ENCODE measurements around the gene NEDD1.

The NEDD1 gene

DNA sequence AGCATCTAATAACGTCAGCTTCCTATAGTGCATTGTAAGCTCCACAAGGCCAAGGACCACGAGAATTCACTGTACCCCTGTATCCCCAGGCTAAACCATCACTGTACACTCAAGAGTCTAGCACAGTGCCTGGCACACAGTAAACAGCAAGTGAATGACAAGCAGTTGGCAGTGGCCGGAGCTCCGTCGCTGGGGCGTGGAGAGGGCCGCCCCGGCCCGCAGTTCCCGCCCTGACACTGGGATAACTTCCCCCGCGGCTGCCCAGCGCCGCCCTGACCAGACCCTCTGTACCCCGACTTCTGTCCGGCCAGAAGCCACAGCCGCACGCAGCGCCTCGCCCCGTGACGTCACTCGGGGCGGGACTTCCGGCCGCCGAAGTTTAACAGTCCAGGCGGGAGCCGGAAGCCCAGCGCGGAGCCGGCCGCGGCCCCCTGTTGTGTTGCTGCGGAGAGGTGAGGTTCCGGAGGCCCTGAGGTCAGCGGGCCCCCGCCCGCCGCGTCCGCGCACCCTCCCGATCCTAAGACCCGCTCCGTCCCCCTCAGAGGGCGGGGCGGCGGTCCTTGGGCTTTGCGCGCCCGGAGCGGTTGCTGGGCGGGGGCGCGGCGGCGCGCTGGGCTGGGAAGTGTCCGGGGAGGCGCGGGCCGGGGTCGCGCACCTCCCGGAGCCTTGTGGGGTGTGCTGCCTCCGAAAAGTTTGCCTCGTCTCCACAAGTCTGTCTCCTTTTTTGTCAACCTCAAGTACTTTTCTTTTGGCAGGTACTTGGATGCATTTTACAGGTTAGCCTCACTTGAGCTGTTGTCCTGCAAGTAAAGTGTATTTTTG lies at the start of gene NEDD1:
Gene NEDD1 (plus strand): TSS at position 409 of the 822 bp plus-strand sequence. CDS start 2,503 bp downstream, outside the sequence.
- DNase-seq = peak; percentile 10

DNA sequence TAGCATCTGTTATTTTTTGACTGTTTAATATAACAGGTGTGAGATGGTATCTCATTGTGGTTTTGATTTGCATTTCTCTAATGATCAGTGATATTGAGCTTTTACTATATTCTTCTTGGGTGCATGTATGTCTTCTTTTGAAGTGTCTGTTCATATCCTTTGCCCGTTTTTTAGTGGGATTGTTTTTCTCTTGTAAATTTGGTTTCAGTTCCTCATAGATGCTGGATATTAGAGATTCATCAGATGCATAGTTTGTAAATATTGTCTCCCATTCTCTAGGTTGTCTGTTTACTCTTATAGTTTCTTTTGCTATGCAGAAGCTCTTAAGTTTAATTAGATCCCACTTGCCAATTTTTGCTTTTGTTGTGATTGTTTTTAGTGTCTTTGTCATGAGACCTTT lies 48.9 kb upstream of the NEDD1 start:
- DNase-seq = no peak

- no peak for DNase-seq
These were observed 45.4 kb upstream of the NEDD1 start for GRCh38 chr12:96861656-96862055.

GRCh38 chr12:96862326-96862725 lies 44.7 kb upstream of the NEDD1 start:
- DNase-seq = no peak

DNA sequence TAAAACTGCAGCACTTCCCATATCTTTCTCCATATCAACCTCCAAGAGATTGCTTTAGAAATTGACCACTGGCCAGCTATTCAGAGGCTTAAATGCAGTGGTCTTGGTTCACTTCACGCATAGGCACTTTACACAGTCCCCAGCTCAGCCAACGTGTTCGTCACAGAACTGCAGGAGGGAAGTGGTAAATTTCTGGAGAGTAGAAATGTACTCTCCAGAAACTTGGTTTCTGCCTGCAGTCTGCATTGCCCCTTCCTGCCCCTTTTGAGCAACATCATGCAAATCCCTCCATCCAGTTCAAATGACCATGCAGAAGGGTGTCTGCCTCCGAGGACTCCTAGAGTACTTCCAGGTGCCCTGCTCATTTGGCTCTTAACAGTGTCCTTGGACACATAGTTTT lies 42.7 kb upstream of the NEDD1 start:
- DNase-seq = no peak

GRCh38 chr12:96866801-96867590 lies 40.1 kb upstream of the NEDD1 start:
- no peak for DNase-seq

GRCh38 chr12:96870946-96871345 lies 36.1 kb upstream of the NEDD1 start:
- no peak for DNase-seq

DNA sequence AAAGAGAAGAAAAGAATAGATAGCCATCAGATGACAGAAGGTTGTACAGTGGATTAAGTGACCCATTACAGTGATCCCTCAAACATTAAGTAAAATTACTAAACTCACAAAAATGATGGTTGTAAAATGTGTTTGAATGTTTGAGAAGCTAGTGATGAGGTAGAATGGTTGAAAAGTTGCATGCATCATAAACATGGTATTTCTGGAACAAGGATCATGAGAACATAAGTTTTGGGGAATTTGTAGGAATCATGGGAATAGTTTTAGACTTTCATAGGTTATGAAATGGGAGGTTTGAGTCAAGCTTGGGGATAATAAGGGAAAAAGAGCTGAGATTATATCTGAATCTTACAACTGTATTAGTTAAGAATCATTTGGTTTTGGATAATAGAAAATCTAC lies 34.1 kb upstream of the NEDD1 start:
- no peak for DNase-seq

DNA sequence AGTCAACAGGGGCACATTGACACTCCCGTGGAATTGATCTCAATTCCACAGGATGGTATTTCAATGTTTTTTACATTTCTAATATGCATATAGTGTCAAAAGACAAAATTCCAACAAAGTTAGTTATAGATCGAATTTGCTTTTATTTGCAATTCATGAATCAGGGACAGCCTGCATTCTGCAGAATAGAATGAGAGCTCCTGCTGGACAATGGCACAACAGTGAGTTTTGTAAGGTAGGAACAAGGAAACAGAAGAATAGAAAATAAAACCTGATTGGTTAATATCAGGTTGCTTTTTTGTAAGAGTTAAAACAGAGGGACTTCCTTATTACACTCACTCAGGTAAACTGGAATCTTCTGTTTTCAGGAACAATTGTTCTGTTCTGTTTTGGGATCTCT lies 32.8 kb upstream of the NEDD1 start:
- no peak for DNase-seq

DNA sequence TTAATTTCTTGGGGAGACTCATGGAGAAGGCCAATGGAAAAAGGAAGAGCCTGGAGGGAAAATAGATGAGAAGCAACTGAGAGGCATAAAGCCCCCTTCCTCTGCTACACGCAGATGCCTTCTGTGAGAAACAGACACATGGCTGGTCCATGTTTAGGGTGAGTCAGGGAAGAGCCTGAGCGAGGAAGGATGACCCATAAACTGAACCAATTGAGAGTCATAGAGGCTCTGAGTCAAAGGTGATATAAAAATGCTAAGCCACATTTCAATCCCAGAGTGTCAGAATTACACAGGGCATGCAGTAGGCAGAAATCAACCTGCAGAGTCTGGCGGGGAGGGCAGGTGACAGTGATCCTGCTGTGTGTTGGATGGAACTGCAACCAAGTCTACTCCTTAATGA lies 30.1 kb upstream of the NEDD1 start:
- no peak for DNase-seq

GRCh38 chr12:96878704-96879103 lies 28.4 kb upstream of the NEDD1 start:
- no peak for DNase-seq

DNA sequence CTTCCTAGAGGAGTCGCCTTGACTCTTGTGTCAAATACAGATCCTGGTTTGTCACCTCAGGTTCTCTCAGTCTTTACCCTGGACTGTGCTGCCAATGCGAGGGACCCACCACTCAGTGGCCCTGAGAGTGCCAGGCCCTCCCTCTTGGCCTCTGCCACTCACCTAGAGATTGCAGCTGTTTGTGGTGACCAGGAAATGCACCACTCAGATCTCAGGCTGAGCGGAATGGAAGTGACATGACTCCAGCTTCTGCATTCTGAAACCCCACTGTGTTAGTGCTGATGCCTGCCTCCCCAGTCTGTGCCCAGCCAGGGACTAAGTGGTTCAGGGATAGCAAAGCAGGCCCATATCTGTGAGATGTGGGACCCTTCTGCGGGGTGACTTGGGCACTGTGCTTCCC lies 27.8 kb upstream of the NEDD1 start:
- DNase-seq = no peak

DNA sequence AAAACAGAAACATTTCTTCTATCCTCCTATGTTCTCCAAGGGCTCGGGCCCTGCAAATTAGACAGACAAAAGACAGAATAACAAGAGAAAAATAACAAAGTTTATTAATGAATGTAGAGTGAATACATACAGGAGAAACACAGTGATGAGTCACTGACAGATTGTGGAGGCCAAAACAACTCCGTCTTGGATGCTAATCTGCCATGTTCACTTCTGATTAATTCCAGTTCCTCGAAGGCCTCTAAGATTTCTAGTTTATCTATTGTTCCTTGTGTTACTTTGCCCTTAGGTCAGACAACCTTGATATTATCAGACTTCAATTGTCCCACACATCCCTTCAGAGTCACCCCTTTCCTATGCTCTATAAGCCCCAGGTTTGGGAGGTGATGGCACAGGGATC lies 26.8 kb upstream of the NEDD1 start:
- DNase-seq = no peak

DNA sequence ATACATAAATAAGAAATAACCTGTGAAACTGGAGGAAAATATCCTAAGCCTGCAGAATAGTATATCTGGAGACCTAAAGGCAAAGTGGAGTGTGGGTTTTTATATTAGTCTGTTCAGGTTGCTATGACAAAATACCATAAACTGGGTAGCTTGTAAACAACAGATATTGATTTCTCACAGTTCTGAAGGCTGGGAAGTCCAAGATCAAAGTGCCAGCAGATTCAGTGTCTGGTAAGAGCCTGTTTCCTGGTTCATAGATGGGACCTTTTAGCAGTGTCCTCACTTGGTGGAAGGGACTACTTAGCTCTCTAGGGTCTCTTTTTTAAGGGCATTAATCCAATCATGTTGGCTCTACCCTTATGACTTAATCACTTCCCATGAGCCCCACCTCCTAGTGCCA lies 25.4 kb upstream of the NEDD1 start:
- DNase-seq = no peak

GRCh38 chr12:96882862-96883261 lies 24.2 kb upstream of the NEDD1 start:
- no peak for DNase-seq

DNA sequence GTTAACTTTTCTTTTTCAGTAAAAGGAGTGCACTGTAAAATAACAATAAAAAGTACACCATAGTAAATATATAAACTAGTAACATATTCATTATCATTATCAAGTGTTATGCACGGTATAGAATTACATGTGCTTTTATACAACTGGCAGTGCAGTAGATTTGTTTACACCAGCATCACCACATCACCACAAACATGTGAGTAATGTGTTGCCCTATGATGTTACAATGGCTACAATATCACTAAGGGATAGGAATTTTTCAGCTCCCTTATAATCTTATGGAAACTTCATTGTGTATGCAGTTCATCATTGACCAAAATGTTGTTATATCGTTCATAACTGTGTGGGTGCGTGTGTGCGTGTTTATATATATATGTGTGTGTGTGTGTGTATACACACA lies 23.5 kb upstream of the NEDD1 start:
- DNase-seq = no peak

DNA sequence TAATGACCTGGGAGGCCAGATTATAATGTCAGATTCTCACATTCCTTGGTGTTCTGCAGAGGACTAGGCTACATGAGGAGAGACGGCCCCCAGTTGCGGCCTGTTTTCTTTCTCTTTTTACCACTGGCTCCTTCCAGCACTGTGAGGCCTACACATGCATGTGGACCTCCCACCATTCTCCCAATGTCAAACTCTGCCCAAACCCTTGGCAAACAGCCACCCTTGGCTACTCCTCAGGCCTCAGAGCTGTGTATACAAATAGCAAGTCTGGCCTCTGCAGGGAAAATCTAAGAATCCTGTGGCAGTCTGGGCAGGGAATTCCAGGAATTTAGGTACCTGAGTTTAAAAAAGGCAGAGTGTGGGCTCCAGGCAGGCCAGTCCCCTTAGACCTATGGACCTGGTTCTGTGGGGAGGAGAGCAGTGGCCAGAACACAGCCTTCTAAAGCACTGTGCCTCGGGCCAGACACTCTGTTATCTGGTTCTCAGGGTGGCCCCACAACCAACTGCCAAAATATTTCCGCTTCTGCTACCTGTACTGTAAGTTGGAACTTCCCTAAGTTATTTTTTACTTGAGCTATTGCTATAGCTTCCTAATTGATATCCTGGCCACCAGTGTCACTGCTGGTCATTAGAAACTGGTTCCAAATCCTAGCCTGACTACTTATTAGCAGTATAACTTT lies 19.9 kb upstream of the NEDD1 start:
- no peak for DNase-seq

GRCh38 chr12:96889273-96889933 lies 17.7 kb upstream of the NEDD1 start:
- no peak for DNase-seq

GRCh38 chr12:96890331-96890730 lies 16.7 kb upstream of the NEDD1 start:
- no peak for DNase-seq

DNA sequence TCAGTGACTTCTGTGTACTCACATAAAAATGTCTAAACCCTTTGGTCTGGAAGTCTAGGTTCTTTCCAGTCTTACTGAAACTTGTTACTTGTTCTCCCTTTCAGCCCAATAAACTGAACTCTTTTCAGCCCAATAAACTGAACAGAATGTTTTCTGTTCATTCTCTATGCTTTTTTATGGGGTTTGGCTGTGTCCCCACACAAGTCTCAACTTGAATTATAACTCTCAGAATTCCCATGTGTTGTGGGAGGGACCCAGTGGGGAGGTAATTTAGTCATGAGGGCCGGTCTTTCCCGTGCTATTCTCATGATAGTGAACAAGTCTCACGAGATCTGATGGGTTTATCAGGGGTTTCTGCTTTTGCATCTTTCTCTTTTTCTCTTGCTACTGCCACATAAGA lies 15.0 kb upstream of the NEDD1 start:
- DNase-seq = no peak

GRCh38 chr12:96897421-96897820 lies 9.6 kb upstream of the NEDD1 start:
- no peak for DNase-seq

DNA sequence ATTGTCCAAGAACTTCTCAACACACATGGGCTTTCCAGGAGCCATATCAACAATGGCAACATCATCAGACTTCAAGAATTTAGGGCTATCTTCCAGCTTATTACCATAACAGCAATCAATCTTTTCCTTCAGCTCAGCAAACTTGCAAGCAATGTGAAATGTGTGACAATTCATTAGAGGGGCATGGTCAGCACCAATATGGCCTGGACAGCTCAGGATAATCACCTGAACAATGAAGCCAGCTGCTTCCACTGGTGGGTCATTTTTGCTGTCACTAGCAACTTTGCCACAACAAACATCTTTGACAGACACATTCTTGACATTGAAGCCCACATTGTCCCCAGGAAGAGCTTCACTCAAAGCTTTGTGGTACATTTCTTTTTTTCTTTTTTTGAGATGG lies 5.9 kb upstream of the NEDD1 start:
- no peak for DNase-seq

DNA sequence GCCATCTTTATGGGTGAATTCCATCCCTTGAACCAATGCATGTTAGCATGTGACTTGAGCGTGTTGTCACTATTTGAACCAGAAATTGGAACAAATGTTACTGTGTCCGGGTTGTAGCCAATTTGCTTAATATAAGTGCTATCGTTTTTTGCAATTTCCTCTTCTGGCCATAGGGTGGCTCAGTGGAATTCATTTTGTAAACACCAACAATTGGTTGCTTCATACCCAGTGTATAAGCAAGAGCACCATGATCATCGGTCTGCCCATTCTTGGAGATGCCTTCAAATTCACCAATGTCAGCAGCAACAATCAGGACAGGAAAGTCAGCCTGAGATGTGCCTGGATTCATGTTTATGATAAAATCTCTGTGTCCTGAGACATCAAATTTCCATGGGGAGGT lies 5.0 kb upstream of the NEDD1 start:
- DNase-seq = no peak
